Measurements from ENCODE around the gene TSPAN12. TPM values are rescaled to one million over a fixed set of nuclear protein-coding genes. Genes with fewer than 3 reads are reported as not detected.

The TSPAN12 gene
- polyA plus RNA-seq, 1 donor (not counting 4 experiments of a cell fraction or from before 2014, with no cell fraction given), result 0.47 TPM

GRCh38 chr7:120760050-120760449 is 97.9 kb downstream of the TSPAN12 start:
- H4K20me1 ChIP-seq (ENCODE audit: control insufficient read depth, extremely low read depth, insufficient read depth, low read length), result no peaks in the 10 kb centered on the region
- dilution Hi-C loops (cut with MboI; ENCODE audit: extremely low pct_ligation_motif_present, low sequenced_read_pairs), result no loop called here
- no peak for TF ChIP-seq EZH2 (IDR thresholded peaks at IDR 0.05; ENCODE audit: low read length)
- TF ChIP-seq, protein P1, sequence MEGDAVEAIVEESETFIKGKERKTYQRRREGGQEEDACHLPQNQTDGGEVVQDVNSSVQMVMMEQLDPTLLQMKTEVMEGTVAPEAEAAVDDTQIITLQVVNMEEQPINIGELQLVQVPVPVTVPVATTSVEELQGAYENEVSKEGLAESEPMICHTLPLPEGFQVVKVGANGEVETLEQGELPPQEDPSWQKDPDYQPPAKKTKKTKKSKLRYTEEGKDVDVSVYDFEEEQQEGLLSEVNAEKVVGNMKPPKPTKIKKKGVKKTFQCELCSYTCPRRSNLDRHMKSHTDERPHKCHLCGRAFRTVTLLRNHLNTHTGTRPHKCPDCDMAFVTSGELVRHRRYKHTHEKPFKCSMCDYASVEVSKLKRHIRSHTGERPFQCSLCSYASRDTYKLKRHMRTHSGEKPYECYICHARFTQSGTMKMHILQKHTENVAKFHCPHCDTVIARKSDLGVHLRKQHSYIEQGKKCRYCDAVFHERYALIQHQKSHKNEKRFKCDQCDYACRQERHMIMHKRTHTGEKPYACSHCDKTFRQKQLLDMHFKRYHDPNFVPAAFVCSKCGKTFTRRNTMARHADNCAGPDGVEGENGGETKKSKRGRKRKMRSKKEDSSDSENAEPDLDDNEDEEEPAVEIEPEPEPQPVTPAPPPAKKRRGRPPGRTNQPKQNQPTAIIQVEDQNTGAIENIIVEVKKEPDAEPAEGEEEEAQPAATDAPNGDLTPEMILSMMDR (optimal IDR thresholded peaks at IDR 0.05 in 1 of 3, IDR thresholded peaks at IDR 0.05 in 1 of 3, conservative IDR thresholded peaks at IDR 0.05 in 1 of 3; ENCODE audit: extremely low read depth in 1 of 3, insufficient read depth in 2 of 3, low read length in 3 of 3), result no peak
- H3K4me1 ChIP-seq (ENCODE audit: control insufficient read depth, extremely low read depth, insufficient read depth, low read length), result no peaks in the 10 kb centered on the region
- H3K36me3 ChIP-seq (ENCODE audit: control insufficient read depth in 2 of 2, extremely low read depth in 1 of 2, insufficient read depth in 2 of 2, low read length in 2 of 2), result no peaks in the 10 kb centered on the region
- H3K27ac ChIP-seq (ENCODE audit: control insufficient read depth, insufficient read depth, low read length), result no peak overlapping the region
- DNase-seq (ENCODE audit: low read depth, low spot score), result no peak
- H3K9me1 ChIP-seq (ENCODE audit: control insufficient read depth, extremely low read depth, insufficient read depth, low read length), result no peaks in the 10 kb centered on the region
- no peak overlapping the region for H3K9ac ChIP-seq (ENCODE audit: control insufficient read depth, extremely low read depth, insufficient read depth, low read length)
- H3K4me3 ChIP-seq (ENCODE audit: control insufficient read depth in 2 of 3, extremely low read depth in 1 of 3, insufficient read depth in 2 of 3, low read depth in 1 of 3, low read length in 3 of 3), result no peak overlapping the region
- FAIRE-seq, result no peak
- no peaks in the 10 kb centered on the region for H3K27me3 ChIP-seq (ENCODE audit: control insufficient read depth, extremely low read depth, insufficient read depth, low read length)
- H3K79me2 ChIP-seq (ENCODE audit: control insufficient read depth, insufficient read depth, low read length), result no peaks in the 10 kb centered on the region
- H2AFZ ChIP-seq (ENCODE audit: control insufficient read depth, low read length), result no peak overlapping the region
- H3K9me3 ChIP-seq (ENCODE audit: control insufficient read depth, low read depth, low read length), result no peaks in the 10 kb centered on the region
- no peak overlapping the region for H3K4me2 ChIP-seq (ENCODE audit: control insufficient read depth, extremely low read depth, insufficient read depth, low read depth, low read length)

- dilution Hi-C loops (cut with MboI; ENCODE audit: extremely low pct_ligation_motif_present, low sequenced_read_pairs), result no loop called here
- Histone ChIP-seq H3K27ac (ENCODE audit: control insufficient read depth, insufficient read depth, low read length) (no peak overlapping the region), H3K4me3 (ENCODE audit: control insufficient read depth in 2 of 3, extremely low read depth in 1 of 3, insufficient read depth in 2 of 3, low read depth in 1 of 3, low read length in 3 of 3) (no peak overlapping the region), H3K4me1 (ENCODE audit: control insufficient read depth, extremely low read depth, insufficient read depth, low read length) (no peaks in the 10 kb centered on the region), H3K4me2 (ENCODE audit: control insufficient read depth, extremely low read depth, insufficient read depth, low read depth, low read length) (no peak overlapping the region), H3K9me3 (ENCODE audit: control insufficient read depth, low read depth, low read length) (no peaks in the 10 kb centered on the region), H3K9me1 (ENCODE audit: control insufficient read depth, extremely low read depth, insufficient read depth, low read length) (no peaks in the 10 kb centered on the region), H4K20me1 (ENCODE audit: control insufficient read depth, extremely low read depth, insufficient read depth, low read length) (no peaks in the 10 kb centered on the region), H3K9ac (ENCODE audit: control insufficient read depth, extremely low read depth, insufficient read depth, low read length) (no peak overlapping the region), H3K36me3 (ENCODE audit: control insufficient read depth in 2 of 2, extremely low read depth in 1 of 2, insufficient read depth in 2 of 2, low read length in 2 of 2) (no peaks in the 10 kb centered on the region), H3K79me2 (ENCODE audit: control insufficient read depth, insufficient read depth, low read length) (no peaks in the 10 kb centered on the region), H2AFZ (ENCODE audit: control insufficient read depth, low read length) (no peak overlapping the region), H3K27me3 (ENCODE audit: control insufficient read depth, extremely low read depth, insufficient read depth, low read length) (no peaks in the 10 kb centered on the region)
- FAIRE-seq, result no peak
- TF ChIP-seq, protein P1 (optimal IDR thresholded peaks at IDR 0.05 in 1 of 3, IDR thresholded peaks at IDR 0.05 in 1 of 3, conservative IDR thresholded peaks at IDR 0.05 in 1 of 3; ENCODE audit: extremely low read depth in 1 of 3, insufficient read depth in 2 of 3, low read length in 3 of 3), result no peak
- TF ChIP-seq EZH2 (IDR thresholded peaks at IDR 0.05; ENCODE audit: low read length), result no peak
- DNase-seq (ENCODE audit: low read depth, low spot score), result no peak
These were observed 114.8 kb downstream of the TSPAN12 start for GRCh38 chr7:120743128-120743527.
